ENCODE data around the gene PTPRG.

DNA sequence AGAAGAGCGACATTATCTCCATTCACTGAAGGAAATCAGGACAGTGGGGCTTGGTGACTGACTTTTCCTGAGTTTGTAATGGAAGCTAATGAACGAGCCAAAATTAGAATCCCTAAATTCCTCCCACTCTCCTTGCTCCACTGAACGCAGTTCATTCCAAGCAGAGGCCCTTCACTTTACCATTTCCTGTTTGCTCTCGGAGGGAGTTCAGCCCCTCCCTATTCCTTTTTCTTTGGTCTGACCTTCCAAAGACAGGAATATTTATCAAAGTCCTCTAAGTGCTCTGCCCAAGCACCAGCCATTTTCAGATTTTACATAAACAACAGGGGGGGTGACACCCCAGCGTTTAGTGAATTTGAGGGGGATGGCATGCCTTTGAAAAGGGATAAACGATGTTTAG, 24.0 kb upstream of the PTPRG start:
- TF ChIP-seq, protein P1, sequence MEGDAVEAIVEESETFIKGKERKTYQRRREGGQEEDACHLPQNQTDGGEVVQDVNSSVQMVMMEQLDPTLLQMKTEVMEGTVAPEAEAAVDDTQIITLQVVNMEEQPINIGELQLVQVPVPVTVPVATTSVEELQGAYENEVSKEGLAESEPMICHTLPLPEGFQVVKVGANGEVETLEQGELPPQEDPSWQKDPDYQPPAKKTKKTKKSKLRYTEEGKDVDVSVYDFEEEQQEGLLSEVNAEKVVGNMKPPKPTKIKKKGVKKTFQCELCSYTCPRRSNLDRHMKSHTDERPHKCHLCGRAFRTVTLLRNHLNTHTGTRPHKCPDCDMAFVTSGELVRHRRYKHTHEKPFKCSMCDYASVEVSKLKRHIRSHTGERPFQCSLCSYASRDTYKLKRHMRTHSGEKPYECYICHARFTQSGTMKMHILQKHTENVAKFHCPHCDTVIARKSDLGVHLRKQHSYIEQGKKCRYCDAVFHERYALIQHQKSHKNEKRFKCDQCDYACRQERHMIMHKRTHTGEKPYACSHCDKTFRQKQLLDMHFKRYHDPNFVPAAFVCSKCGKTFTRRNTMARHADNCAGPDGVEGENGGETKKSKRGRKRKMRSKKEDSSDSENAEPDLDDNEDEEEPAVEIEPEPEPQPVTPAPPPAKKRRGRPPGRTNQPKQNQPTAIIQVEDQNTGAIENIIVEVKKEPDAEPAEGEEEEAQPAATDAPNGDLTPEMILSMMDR (IDR thresholded peaks at IDR 0.05; ENCODE audit: extremely low read depth in 1 of 2, insufficient read depth in 1 of 2, low read depth in 1 of 2, low read length in 2 of 2) = no peak
- TF ChIP-seq POLR2A (IDR thresholded peaks at IDR 0.05; ENCODE audit: low read depth, low read length) = no peak
- no peak for TF ChIP-seq MAX (IDR thresholded peaks at IDR 0.05; ENCODE audit: insufficient read depth, insufficient read length)
- no peak for TF ChIP-seq EZH2 (IDR thresholded peaks at IDR 0.05; ENCODE audit: borderline replicate concordance, low read depth, low read length, severe bottlenecking)
- no peak for TF ChIP-seq JUN (IDR thresholded peaks at IDR 0.05; ENCODE audit: borderline replicate concordance, insufficient read depth, insufficient read length, low read depth)
- TF ChIP-seq POLR2AphosphoS5 (IDR thresholded peaks at IDR 0.05; ENCODE audit: insufficient read depth, low read depth, low read length) = no peak
- no peak for TF ChIP-seq MYC (IDR thresholded peaks at IDR 0.05; ENCODE audit: low read depth, low read length)
